GM18867 (cell line): Measurements from ENCODE around the gene ODAD3.
"Not testable (repeated sequence)": the region's sequence is repeated elsewhere in the genome, so short reads cannot be mapped to it uniquely, and the experiment has no call there.

ENCODE experiments used
- ATAC-seq: cut with Tn5 transposase; IDR thresholded peaks from one replicate; pipeline ENCODE4 v1.9.1; 2021; ENCODE audit warnings: mild to moderate bottlenecking, moderate library complexity; ENCODE audit not compliant: unreplicated experiment

Gene ODAD3

DNA sequence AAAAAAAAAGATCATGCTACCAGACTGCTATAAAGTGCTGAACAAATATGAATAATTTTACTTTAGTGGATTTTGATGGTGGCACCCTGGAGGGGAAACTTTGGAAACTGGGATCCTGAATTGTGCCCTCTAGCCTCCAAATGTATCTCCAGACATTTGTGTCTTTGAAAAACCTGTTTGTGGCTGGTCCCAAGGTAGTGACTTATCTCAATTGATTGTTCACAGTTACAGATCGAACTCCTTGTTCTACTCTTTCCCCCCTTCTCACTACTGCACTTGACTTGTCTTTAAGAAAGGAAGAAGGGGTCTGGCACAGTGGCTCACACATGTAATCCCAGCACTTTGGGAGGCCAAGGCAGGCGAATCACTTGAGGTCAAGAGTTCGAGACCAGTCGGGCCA, 26.3 kb downstream of the ODAD3 start:
- no peak for ATAC-seq

DNA sequence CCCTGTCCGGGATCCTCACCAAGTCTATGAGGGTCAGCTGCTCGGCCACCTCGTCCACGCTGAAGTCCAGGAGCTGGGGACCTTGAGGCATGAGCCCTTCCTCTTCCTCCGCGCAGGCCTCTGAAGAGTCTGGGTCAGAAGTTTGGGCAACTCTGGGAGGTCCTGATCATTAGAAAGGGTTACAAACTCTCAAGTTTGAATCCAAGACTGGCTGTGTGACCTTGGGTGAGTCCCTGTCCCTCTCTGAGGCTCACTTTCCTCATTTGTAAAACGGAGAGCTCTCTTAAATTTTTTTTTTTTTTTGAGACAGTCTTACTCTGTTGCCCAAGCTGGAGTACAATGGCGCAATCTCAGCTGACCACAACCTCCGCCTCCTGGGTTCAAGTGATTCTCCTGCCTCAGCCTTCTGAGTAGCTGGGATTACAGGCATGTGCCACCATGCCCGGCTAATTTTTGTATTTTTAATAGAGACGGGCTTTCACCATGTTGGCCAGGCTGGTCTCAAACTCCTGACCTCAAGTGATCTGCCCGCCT, 28.2 kb downstream of the ODAD3 start:
- not testable (repeated sequence) for ATAC-seq

- no peak for ATAC-seq
Measured at GRCh38 chr19:11405846-11406643, 28.9 kb downstream of the ODAD3 start.

GRCh38 chr19:11404588-11405222, 30.2 kb downstream of the ODAD3 start:
- no peak for ATAC-seq

DNA sequence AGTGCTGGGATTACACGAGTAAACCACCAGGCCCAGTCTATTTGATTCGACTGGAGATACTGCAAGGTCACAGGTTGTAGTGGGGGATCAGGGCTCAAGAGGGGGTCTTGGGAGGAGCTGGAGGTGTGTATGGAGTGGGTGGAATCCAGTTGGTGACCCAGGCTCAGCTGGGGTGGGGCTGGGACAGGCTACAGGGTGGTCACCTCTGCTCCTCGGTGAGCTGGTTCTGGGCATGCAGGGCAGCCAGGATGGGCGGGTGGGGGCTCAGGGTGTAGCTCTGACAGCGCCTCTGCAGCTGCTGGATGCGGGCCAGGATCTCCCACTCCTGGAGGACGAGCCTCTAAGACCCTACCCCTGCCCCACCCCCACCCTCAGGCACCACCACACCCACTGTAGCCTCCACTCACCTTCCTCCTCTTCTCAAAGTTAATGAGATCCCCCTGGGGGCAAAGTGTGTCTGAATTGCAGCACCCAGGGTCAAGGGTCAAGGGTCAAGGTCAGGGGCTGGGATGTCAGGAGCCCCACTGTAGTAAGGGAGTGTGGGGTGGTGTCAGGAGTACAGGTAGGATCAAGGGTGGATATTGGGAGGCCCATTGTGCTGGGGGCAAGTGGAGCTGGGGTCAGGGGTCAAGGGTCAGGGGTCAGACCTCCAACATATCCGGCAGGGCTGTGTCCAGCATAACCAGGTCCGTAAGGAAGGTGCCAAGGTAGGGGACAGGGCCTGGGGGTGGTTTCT, 32.9 kb downstream of the ODAD3 start:
- ATAC-seq, result no peak

- ATAC-seq, result no peak
Measured at GRCh38 chr19:11400798-11401197, 34.1 kb downstream of the ODAD3 start.

DNA sequence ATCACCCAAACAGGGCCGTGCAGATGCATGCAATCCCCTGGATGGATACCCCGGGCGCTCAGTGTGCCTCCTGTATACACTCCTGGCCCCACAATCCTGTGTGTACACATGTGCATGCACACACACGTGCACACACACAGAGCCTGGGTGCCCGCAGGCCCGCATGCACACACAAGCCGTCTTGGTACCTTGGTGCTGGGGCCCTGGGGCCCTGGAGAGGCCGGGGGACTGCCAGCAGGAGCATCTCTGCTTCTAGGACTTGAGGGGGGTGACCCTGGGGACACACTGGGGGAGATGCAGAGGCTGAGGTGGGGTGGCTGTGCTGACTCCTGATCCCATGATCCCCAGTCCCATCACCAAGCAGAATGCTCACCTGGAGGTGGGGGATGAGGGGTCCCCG, 35.3 kb downstream of the ODAD3 start:
- ATAC-seq, result no peak

- no peak for ATAC-seq
Measured at GRCh38 chr19:11397089-11397610, 37.8 kb downstream of the ODAD3 start.

DNA sequence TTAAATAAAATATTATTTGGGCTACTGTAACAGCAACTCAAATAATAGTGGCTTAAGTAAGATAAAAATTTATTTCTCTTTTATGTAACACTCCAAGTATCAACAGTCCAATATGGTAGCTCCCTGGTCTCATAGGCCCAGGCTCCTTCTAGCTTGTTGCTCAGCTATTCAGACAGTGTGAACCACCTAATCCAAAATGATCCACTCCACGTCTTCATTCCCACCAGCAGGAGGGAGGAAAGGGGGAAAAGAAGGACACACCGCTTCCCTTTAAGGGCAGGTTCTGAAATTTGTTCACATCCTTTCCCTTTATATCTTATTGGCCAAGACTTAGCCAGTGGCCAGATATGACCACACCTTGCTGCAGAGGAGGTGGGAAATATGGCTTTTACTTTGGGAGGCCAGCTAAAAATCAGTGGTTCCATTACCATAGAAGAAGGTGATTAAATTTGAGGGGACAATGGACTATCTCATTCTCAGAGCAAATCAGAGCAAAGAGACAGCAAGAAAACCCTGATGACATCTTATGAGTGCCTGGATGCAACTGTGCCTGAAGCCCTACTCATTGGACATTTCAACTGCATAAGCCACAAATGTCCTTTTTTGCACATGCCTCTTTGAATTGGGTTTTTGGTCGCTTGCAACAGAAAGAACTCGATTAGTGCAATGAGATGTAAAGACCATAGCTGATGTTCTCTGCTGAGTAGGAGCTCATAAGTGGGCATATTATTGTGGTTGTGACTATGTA, 43.8 kb downstream of the ODAD3 start:
- no peak for ATAC-seq

GRCh38 chr19:11390359-11390758, 44.6 kb downstream of the ODAD3 start:
- ATAC-seq, result no peak

DNA sequence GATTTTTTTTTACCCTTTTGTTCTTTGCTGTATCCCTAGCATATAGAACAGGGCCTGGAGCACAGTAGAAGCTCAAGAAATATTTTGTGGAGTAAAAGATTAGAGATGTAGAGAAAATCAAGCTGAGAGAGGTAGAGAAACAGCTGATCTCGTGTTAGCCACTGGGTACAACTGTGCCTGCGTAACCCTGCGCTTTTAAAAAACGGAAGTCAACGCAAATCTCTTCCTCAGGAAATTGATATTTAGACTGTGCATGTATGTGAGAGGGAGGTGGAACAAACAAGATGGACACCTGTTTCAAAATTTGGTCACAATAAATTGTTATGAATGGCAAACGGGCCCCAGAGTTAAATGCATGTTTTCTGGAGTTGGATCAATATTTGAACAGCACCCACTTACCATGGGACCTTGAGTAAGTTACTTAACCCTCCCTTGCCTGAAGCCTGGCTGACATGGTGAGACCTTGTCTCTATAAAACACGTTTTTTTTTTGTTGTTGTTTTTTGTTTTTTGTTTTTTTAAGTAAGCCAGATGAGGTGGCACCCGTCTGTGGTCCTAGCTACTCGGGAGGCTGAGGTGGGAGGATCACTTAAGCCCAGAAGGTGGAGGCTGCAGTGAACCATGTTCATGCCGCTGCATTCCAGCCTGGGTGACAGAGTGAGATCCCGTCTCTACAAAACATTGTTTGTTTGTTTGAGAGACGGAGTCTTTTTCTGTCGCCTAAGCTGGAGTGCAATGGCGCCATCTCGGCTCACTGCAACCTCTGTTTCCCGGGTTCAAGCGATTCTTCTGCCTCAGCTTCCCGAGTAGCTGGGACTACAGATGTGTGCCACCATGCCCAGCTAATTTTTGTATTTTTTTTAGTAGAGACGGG, 47.5 kb downstream of the ODAD3 start:
- ATAC-seq, result no peak

DNA sequence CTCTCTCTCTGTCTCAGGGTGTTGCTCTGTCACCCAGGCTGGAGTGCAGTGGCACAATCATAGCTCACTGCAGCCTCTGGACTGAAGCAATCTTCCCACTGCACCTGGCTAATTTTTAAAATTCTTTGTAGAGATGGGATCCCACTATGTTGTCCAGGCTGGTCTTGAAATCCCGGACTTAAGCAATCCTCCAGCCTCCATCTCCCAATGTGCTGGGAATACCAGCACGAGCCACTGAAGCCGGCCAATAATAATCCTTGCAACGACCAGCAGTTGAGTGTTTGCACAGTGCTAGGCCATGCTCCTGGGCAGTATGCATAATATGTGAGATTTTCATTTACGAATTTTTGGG, 50.2 kb downstream of the ODAD3 start:
- ATAC-seq, result no peak

GRCh38 chr19:11383706-11384048, 51.2 kb downstream of the ODAD3 start:
- ATAC-seq, result no peak

- no peak for ATAC-seq
Measured at GRCh38 chr19:11382898-11383705, 51.8 kb downstream of the ODAD3 start.

DNA sequence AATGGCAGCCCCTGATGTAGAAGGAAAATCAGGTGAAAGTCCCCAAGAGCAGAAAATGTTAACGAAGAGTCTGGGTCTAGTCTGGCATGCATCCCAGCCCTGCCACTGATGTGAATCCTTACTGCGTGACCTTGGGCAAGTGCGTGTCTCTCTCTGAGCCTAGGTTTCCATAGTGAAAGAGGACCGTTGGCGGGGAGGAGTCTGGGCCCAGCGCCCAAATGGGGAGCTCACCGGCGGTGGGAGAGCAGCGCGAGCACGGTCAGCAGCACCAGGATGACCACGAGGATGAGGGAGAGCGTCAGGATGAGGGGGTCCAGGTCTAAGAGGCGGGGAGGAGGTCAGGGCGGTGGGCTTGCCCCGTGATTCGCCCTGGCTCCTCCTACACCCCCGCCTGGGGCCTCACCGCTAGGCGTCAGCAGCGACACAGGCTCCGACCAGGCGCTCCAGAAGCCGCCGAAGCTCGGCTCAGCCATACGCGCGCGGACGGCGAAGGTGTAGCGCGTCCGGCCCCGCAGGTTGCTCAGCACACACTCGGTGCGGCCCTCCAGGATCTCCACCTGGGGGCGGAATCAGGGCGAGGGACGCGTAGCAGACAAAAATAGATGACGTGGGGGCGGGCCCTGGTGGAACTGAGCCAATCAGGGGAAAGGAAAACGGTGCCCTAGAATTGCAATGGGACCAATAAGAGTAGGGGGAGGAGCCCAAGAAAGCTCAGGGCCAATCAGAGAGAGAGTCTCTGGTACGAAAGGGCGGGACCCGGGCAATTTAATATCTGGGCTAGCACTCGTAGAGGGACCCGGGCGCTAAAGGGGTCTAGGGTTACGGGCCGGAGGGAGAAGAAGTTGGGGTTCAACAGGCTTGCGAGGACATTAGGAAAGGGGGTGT, 54.0 kb downstream of the ODAD3 start:
- ATAC-seq, result peak; percentile 74

GRCh38 chr19:11379857-11380350, 55.0 kb downstream of the ODAD3 start:
- no peak for ATAC-seq

- not testable (repeated sequence) for ATAC-seq
Measured at GRCh38 chr19:11379269-11379845, 55.6 kb downstream of the ODAD3 start.
